Retinal pigment epithelial cell (primary cell): ENCODE measurements around the gene SELENOT.
"Not testable (repeated sequence)": the region's sequence is repeated elsewhere in the genome, so short reads cannot be mapped to it uniquely, and the experiment has no call there.

Experiments
- DNase-seq: peaks from one replicate; pipeline ENCODE4 v3.0.0-alpha.2; 2010; ENCODE audit warnings: low read depth
- H3K4me3 ChIP-seq: 2 replicates; pipeline ENCODE4 v1.5.1; 2011; ENCODE audit warnings: mild to moderate bottlenecking, low read length, control low read depth, moderate library complexity
- TF ChIP-seq, protein P1 (sequence below): conservative IDR thresholded peaks from 2 replicates; pipeline ENCODE4 v1.5.1; 2011; ENCODE audit warnings: low read depth, low read length, control low read depth, inconsistent platforms

SELENOT gene

GRCh38 chr3:150620002-150620689 lies 17.0 kb downstream of the SELENOT start:
- no peak overlapping the region for H3K4me3 ChIP-seq
- TF ChIP-seq, protein P1, sequence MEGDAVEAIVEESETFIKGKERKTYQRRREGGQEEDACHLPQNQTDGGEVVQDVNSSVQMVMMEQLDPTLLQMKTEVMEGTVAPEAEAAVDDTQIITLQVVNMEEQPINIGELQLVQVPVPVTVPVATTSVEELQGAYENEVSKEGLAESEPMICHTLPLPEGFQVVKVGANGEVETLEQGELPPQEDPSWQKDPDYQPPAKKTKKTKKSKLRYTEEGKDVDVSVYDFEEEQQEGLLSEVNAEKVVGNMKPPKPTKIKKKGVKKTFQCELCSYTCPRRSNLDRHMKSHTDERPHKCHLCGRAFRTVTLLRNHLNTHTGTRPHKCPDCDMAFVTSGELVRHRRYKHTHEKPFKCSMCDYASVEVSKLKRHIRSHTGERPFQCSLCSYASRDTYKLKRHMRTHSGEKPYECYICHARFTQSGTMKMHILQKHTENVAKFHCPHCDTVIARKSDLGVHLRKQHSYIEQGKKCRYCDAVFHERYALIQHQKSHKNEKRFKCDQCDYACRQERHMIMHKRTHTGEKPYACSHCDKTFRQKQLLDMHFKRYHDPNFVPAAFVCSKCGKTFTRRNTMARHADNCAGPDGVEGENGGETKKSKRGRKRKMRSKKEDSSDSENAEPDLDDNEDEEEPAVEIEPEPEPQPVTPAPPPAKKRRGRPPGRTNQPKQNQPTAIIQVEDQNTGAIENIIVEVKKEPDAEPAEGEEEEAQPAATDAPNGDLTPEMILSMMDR: no peak
- DNase-seq: no peak

DNA sequence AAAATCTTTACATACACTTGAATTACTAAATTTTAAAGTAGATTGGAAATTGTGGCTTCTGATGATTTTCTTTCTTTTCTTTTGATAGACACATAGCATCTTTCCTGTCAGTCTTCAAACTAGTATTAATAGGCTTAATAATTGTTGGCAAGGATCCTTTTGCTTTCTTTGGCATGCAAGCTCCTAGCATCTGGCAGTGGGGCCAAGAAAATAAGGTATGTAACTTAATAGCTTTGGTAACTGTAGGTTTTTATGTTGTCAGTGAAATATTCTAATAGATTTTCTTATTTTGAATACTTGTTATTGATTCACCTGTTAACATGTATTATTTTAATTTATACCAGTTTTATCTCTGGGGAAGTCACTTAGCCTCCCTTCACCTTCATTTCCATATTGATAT lies 19.8 kb downstream of the SELENOT start:
- DNase-seq: not testable (repeated sequence)

GRCh38 chr3:150623945-150624344 lies 20.8 kb downstream of the SELENOT start:
- DNase-seq: no peak
- TF ChIP-seq, protein P1: no peak
- no peak overlapping the region for H3K4me3 ChIP-seq

More for the DNA sequence above, 19.8 kb downstream of the SELENOT start:
- H3K4me3 ChIP-seq: not testable (repeated sequence)

DNA sequence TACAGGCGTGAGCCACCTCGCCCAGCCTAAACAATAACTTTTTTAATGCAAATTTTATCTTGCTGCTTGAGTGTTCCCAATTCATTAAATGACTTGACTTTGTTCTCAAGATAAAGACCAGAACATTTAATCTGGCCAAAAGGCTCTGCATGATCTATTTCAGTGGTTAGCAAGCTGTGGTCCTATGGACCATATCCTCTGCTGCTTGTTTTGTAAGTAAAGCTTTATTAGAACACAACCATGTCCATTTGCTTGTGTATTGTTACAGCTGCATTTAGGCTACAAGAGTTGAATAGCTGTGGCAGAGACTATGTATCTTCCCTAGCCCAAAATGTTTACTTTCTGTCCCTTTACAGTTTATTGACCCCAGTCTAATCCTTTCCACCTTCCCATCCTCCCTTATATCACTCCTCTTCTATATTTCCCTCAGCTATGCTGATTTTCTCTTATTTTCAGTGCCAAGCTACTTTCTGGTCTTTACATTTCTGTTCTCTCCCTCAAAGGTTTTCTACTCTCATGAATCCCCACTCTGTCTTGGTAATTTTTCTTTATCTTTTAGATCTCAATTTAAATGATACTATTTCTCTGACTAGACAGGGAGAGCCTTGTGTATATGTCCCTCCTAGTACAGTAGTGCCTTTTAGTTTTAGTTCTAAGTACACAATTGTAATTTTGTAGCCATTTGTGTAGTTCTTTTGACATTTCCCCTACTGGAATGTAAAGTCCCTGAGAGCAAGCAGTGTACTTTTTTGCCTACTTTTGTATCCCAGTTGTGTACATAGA lies 23.2 kb downstream of the SELENOT start:
- H3K4me3 ChIP-seq: no peak overlapping the region
- no peak for DNase-seq
- TF ChIP-seq, protein P1: no peak

DNA sequence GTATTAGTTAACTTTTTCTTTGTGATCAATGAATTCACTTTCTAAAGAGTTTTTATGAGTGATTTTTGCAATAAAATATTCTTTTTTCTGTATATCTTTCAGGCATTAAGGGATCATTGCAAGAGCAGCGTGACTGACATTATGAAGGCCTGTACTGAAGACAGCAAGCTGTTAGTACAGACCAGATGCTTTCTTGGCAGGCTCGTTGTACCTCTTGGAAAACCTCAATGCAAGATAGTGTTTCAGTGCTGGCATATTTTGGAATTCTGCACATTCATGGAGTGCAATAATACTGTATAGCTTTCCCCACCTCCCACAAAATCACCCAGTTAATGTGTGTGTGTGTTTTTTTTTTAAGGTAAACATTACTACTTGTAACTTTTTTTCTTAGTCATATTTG lies 24.4 kb downstream of the SELENOT start:
- DNase-seq: no peak
- no peak overlapping the region for H3K4me3 ChIP-seq
- TF ChIP-seq, protein P1: no peak

DNA sequence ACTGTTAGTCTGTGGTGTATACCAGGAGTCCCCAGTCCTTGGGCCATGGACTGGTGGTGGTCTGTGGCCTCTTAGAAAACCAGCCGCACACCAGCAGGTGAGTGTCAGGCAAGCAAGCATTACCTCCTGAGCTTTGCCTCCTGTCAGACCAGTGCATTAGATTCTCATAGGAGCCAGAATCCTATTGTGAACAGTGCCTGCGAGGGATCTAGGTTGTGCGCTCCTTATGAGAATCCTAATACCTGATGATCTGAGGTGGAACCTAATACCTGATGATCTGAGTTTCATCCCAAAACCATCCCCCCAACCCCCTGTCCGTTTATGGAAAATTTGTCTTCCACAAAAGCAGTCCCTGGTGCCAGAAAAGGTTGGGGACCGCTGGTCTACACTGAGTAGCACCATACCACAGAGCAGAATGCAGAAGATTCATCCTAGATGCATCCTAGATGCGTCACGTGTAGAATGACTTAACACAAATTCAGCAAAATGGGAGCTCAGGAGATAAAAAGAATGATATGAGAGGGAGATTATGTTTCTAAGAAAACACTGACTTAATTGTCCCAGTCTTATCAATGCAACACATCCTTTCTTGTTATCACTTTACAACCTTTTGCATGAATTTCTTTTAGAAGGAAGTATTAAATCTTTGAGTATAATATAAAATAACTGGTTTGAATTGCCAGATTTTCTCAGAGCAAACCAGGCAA lies 28.5 kb downstream of the SELENOT start:
- TF ChIP-seq, protein P1: no peak
- H3K4me3 ChIP-seq: no peak overlapping the region
- DNase-seq: no peak

DNA sequence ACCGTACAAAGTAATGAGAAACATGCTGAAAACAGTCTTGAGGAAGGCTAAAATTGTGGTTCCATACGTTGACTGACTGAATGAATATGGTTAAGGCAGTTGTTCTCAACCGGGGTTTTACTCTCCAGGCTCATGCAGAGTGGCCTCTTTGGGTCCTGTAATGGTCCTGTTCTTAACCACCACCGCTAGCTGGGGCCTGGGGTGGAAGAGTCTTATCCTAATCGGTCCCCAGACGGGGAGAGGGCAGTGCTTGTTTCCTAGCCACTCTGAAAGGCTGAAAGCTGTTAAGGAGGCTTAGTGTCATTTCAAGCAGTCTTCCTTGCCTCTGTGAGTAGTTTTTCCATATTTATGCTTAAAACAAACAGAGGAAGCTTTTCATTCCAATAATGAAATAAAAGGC lies 32.0 kb downstream of the SELENOT start:
- peak overlapping the region; percentile 16 for H3K4me3 ChIP-seq
- peak; percentile 51 for DNase-seq
- TF ChIP-seq, protein P1: peak; percentile 3
